B cell (primary cell): ENCODE data around the gene TMEM208.

Source experiments
- CTCF ChIP-seq: fragments of 200-600 bp; IDR thresholded peaks from one replicate; pipeline ENCODE4 v1.8.0; 2022; ENCODE audit warnings: antibody characterized with exemption, mild to moderate bottlenecking
- EZH2 ChIP-seq: IDR thresholded peaks from 2 replicates; pipeline ENCODE4 v1.6.1; 2012; ENCODE audit warnings: borderline replicate concordance, low read depth, mild to moderate bottlenecking, moderate library complexity, low read length; ENCODE audit not compliant: insufficient read depth, poor library complexity, severe bottlenecking

DNA sequence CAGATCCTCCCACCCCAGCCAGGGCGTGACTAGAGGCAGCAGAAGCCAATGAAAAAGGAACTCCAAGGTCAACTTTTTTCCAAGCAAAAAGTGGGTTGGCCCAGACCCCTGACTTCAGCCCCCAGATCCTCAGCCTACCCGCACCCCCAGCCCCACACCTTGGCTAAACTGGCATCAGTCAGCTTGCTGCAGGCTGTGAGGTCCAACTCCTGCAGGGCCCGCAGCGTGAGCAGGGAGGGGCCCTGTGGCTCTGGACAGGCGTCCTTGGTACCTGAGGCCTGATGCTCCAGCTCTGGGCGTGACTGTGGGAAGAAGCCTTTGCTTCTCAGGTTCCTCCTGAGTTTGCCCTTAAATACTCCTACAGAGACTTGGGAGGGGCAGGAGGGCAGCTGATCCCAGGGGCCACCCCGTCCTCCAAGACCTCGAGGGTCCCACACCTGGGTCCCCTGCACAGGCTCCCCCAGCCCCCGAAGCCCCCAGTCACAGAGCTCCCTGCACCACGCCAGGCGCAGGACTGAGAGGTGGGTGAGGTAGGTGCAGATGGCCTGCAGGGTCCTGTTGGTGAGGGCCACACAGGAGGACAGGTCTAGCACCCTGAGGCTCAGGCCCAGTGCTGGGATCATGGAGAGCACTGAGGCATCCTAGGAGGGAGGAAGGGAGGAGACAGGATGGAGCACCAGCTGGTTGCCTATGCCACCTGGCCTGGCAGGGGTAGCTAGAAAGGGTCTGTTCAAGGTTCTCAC, 18.6 kb upstream of the TMEM208 start:
- TF ChIP-seq CTCF (no peak), EZH2 (no peak)
